Prostate gland (tissue), 2 donors: ENCODE measurements around the gene EMP1.

Source experiments
- CTCF ChIP-seq, 4 experiments: fragments of 200-600 bp in 2 of 4; fragments of 450-650 bp in 2 of 4; sonication (generic) in 2 of 4; IDR thresholded peaks; 1 replicate in 3 of 4; 2 replicates in 1 of 4; pipeline ENCODE4 v1.5.1; 2016 to 2019; ENCODE audit warnings: antibody characterized with exemption in 4 of 4, mild to moderate bottlenecking in 2 of 4, moderate library complexity in 2 of 4
- POLR2A ChIP-seq: fragments of 450-650 bp; IDR thresholded peaks from one replicate; pipeline ENCODE4 v1.6.1; 2016; ENCODE audit warnings: antibody characterized with exemption, mild to moderate bottlenecking
- POLR2AphosphoS5 ChIP-seq: sonication (generic); formaldehyde crosslinking; IDR thresholded peaks from one replicate; pipeline ENCODE4 v1.6.1; 2017; ENCODE audit warnings: antibody characterized with exemption

- no peak for TF ChIP-seq CTCF (IDR thresholded peaks at IDR 0.05)
- no peak for TF ChIP-seq POLR2AphosphoS5
- no peak for TF ChIP-seq POLR2A
Observed at GRCh38 chr12:13162904-13163303, 33.6 kb upstream of the EMP1 start.
